WTC11 (cell line): ENCODE data around the gene IRS2. TPM values are rescaled to one million over a fixed set of nuclear protein-coding genes. Genes with fewer than 3 reads are reported as not detected.

ENCODE experiments used
- ATAC-seq: fragments of 200-7000 bp; cut with Tn5 transposase; 2 replicates; pipeline ENCODE4 v1.10.0; 2021; ENCODE audit warnings: mild to moderate bottlenecking, moderate library complexity
- CTCF ChIA-PET: fragments of 300-600 bp; sonication (Branson Sonifier 250); formaldehyde crosslinking; loops from one replicate; lab custom pipeline; 2021; ENCODE audit warnings: antibody characterized with exemption; lab: Charles Lee
- POLR2A ChIA-PET: fragments of 350-600 bp; sonication (Branson Sonifier 250); formaldehyde crosslinking; loops from one replicate; lab custom pipeline; 2021; ENCODE audit warnings: antibody characterized with exemption; lab: Charles Lee
- DNase-seq: peaks from one replicate; pipeline ENCODE4 v3.0.0; 2021; ENCODE audit warnings: low spot score
- H3K27ac Mint-ChIP-seq: 2 replicates; pipeline ENCODE4 v1.8.0; 2021; ENCODE audit warnings: mixed read lengths
- H3K27me3 Mint-ChIP-seq: 2 replicates; pipeline ENCODE4 v1.8.0; 2021; ENCODE audit warnings: low read depth, mild to moderate bottlenecking, moderate library complexity, mixed read lengths
- H3K36me3 Mint-ChIP-seq: 2 replicates; pipeline ENCODE4 v1.8.0; 2021; ENCODE audit warnings: mixed read lengths
- H3K4me1 Mint-ChIP-seq: 2 replicates; pipeline ENCODE4 v1.8.0; 2022; ENCODE audit warnings: mixed read lengths
- H3K4me3 Mint-ChIP-seq: 2 replicates; pipeline ENCODE4 v1.8.0; 2021; ENCODE audit warnings: mild to moderate bottlenecking, moderate library complexity, mixed read lengths
- H3K9me3 Mint-ChIP-seq: 2 replicates; pipeline ENCODE4 v1.8.0; 2021; ENCODE audit warnings: mixed read lengths
- AR ChIP-seq: fragments of 250-450 bp; sonication (Bioruptor Pico); IDR thresholded peaks from 2 replicates; pipeline ENCODE4 v1.9.0; 2021; ENCODE audit warnings: mild to moderate bottlenecking
- ATF1 ChIP-seq: sonication (generic); formaldehyde crosslinking; IDR thresholded peaks from 2 replicates; pipeline ENCODE4 v1.8.1; 2023; ENCODE audit warnings: mild to moderate bottlenecking, moderate library complexity, missing genetic modification reagents
- ATF3 ChIP-seq: sonication (generic); formaldehyde crosslinking; conservative IDR thresholded peaks from 2 replicates; pipeline ENCODE4 v1.8.1; 2022; ENCODE audit warnings: mild to moderate bottlenecking, missing genetic modification reagents
- EMX1 ChIP-seq: fragments of 250-450 bp; sonication (Bioruptor Pico); IDR thresholded peaks from 2 replicates; pipeline ENCODE4 v1.8.0; 2021; ENCODE audit warnings: mild to moderate bottlenecking
- ETV6 ChIP-seq: sonication (generic); formaldehyde crosslinking; IDR thresholded peaks from 2 replicates; pipeline ENCODE4 v1.8.1; 2022; ENCODE audit warnings: mild to moderate bottlenecking, missing genetic modification reagents
- FOXP4 ChIP-seq: sonication (generic); formaldehyde crosslinking; IDR thresholded peaks from 2 replicates; pipeline ENCODE4 v1.8.0; 2022; ENCODE audit warnings: mild to moderate bottlenecking, missing genetic modification reagents
- GTF2I ChIP-seq: fragments of 250-450 bp; sonication (Bioruptor Pico); conservative IDR thresholded peaks from 2 replicates; pipeline ENCODE4 v1.4.0; 2021; ENCODE audit warnings: mild to moderate bottlenecking
- HMGXB4 ChIP-seq: sonication (generic); formaldehyde crosslinking; IDR thresholded peaks from 2 replicates; pipeline ENCODE4 v1.8.1; 2023; ENCODE audit warnings: mild to moderate bottlenecking, moderate library complexity, missing genetic modification reagents
- IRF1 ChIP-seq: sonication (generic); formaldehyde crosslinking; IDR thresholded peaks from 2 replicates; pipeline ENCODE4 v1.8.0; 2023; ENCODE audit warnings: missing genetic modification reagents
- JAZF1 ChIP-seq: fragments of 250-450 bp; sonication (Bioruptor Pico); IDR thresholded peaks from 2 replicates; pipeline ENCODE4 v1.9.0; 2021; ENCODE audit warnings: moderate library complexity, mild to moderate bottlenecking, inconsistent platforms
- NR3C1 ChIP-seq: sonication (generic); formaldehyde crosslinking; conservative IDR thresholded peaks from 2 replicates; pipeline ENCODE4 v1.8.1; 2023; ENCODE audit warnings: low read depth, mild to moderate bottlenecking, missing genetic modification reagents
- PRRX2 ChIP-seq: fragments of 250-450 bp; sonication (Bioruptor Pico); IDR thresholded peaks from 2 replicates; pipeline ENCODE4 v1.8.0; 2021; ENCODE audit warnings: mild to moderate bottlenecking
- SOX15 ChIP-seq: fragments of 250-450 bp; sonication (Bioruptor Pico); IDR thresholded peaks from 2 replicates; pipeline ENCODE4 v1.9.0; 2021; ENCODE audit warnings: mild to moderate bottlenecking
- STAT6 ChIP-seq: sonication (generic); formaldehyde crosslinking; conservative IDR thresholded peaks from 2 replicates; pipeline ENCODE4 v1.8.1; 2023; ENCODE audit warnings: mild to moderate bottlenecking, low read depth, missing genetic modification reagents, moderate library complexity
- TCF7 ChIP-seq: sonication (generic); formaldehyde crosslinking; IDR thresholded peaks from 2 replicates; pipeline ENCODE4 v1.8.0; 2022; ENCODE audit warnings: mild to moderate bottlenecking, low read depth, missing genetic modification reagents, moderate library complexity
- TEAD1 ChIP-seq: sonication (generic); formaldehyde crosslinking; IDR thresholded peaks from 2 replicates; pipeline ENCODE4 v1.8.0; 2022; ENCODE audit warnings: mild to moderate bottlenecking, missing genetic modification reagents
- ZMAT4 ChIP-seq: fragments of 250-450 bp; sonication (Bioruptor Pico); IDR thresholded peaks from 2 replicates; pipeline ENCODE4 v1.9.0; 2021; ENCODE audit warnings: mild to moderate bottlenecking
- ZNF219 ChIP-seq: sonication (generic); formaldehyde crosslinking; IDR thresholded peaks from 2 replicates; pipeline ENCODE4 v1.8.0; 2023; ENCODE audit warnings: missing genetic modification reagents, mild to moderate bottlenecking, borderline replicate concordance
- ZNF396 ChIP-seq: fragments of 250-450 bp; sonication (Bioruptor Pico); IDR thresholded peaks from 2 replicates; pipeline ENCODE4 v1.8.0; 2021; ENCODE audit warnings: mild to moderate bottlenecking, moderate library complexity, borderline replicate concordance
- ZNF416 ChIP-seq: fragments of 250-450 bp; sonication (Bioruptor Pico); IDR thresholded peaks from 2 replicates; pipeline ENCODE4 v1.9.0; 2021; ENCODE audit warnings: mild to moderate bottlenecking, inconsistent platforms
- total RNA-seq: library from RNA; stranded (reverse); gene quantifications from 3 replicates; pipeline ENCODE4 v1.2.3, GENCODE V29; 2021

Gene IRS2
- total RNA-seq, 1 experiment from 2014 or later, result 20.5 TPM

- ATAC-seq (no peak), DNase-seq (no peak)
- H3K36me3 Mint-ChIP-seq, result no peaks in the 10 kb centered on the region
- no peak overlapping the region for H3K27ac Mint-ChIP-seq
- peaks cover 7% of the 10 kb centered on the region for H3K4me1 Mint-ChIP-seq
- H3K9me3 Mint-ChIP-seq, result peaks cover 4% of the 10 kb centered on the region; the same call in 1 of the 2 replicates
- no peak overlapping the region for H3K4me3 Mint-ChIP-seq
- no peaks in the 10 kb centered on the region for H3K27me3 Mint-ChIP-seq
- CTCF ChIA-PET, result no interaction called here
- no peak for TF ChIP-seq ZNF219
- TF ChIP-seq EMX1, result no peak
- TF ChIP-seq ATF3, result no peak
- no peak for TF ChIP-seq TCF7 (CRISPR knock-in tag)
- no peak for TF ChIP-seq ATF1
- no peak for TF ChIP-seq NR3C1 (CRISPR knock-in tag)
- TF ChIP-seq PRRX2 (CRISPR knock-in tag), result no peak
- no peak for TF ChIP-seq STAT6
- no peak for TF ChIP-seq ETV6 (CRISPR knock-in tag)
- TF ChIP-seq AR (CRISPR knock-in tag), result no peak
- no peak for TF ChIP-seq IRF1
- TF ChIP-seq SOX15, result no peak
- no peak for TF ChIP-seq ZNF416 (CRISPR knock-in tag)
- no peak for TF ChIP-seq ZNF396 (CRISPR knock-in tag)
- TF ChIP-seq HMGXB4, result no peak
- POLR2A ChIA-PET, result no interaction called here
Observed at GRCh38 chr13:109737606-109738005, 48.8 kb downstream of the IRS2 start.

GRCh38 chr13:109737046-109737573, 49.3 kb downstream of the IRS2 start:
- DNase-seq (no peak), ATAC-seq (no peak)
- Mint-ChIP-seq H3K27ac (no peak overlapping the region; the same call in 1 of the 2 replicates), H3K27me3 (no peaks in the 10 kb centered on the region), H3K4me3 (no peak overlapping the region), H3K4me1 (peaks cover 6% of the 10 kb centered on the region; the same call in 1 of the 2 replicates), H3K9me3 (peaks cover 6% of the 10 kb centered on the region), H3K36me3 (peaks cover 3% of the 10 kb centered on the region)
- CTCF ChIA-PET, result no interaction called here
- TF ChIP-seq FOXP4 (CRISPR knock-in tag) (no peak), ZMAT4 (CRISPR knock-in tag) (no peak), JAZF1 (CRISPR knock-in tag) (no peak), SOX15 (no peak), GTF2I (CRISPR knock-in tag) (no peak), ETV6 (CRISPR knock-in tag) (no peak), TEAD1 (CRISPR knock-in tag) (no peak)
- POLR2A ChIA-PET, result no interaction called here
